Measurements from ENCODE around the gene SLC5A2. TPM values are rescaled to one million over a fixed set of nuclear protein-coding genes. Genes with fewer than 3 reads are reported as not detected.
A peak's percentile ranks its signal among the peaks of the same experiment; 100 is the strongest.

Gene SLC5A2
- total RNA-seq, 1 donor from 2014 or later, result not detected

DNA sequence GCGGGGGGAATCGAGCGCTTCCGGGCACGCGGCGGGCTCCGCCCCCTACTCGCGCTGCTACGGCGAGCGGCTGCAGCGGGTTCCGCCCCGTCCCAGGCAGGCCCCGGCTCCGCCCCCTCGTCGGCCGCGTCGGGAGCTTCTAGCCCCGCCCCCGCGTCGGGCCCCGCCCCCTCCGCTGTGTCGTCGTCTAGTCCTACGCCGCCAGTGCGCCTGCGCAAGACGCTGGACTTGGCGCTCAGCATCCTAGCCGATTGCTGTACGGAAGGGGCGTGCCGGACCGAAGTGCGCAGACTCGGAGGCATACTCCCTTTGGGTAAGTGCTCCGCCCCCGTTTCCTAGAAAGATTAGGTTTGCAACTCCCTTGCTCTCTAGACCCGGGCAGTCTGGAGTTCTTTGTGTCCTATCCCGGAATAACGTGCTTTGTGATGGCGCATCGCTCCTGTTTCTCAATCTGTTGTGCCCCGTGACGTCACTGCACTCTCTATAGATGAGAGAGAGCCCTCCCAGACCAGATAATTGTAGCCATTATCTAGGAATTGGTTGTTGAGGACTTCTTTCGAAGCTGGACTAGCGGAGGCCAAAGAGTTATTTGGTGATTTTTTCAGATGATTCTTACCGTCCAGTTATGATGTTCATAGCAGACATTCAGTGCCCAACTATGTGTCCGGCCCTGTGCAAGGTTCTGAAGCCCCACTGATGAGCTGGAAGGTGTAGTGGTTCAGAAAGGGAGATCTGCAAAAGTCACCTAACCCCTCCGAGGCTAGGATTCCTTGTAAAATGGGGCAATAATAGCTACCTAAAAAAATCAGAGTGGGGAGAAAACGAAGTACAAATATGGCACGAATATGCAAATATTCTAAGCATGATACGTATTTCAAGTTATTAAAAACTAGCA is 23.0 kb upstream of the SLC5A2 start:
- H3K4me1 ChIP-seq (ENCODE audit: control insufficient read depth in 3 of 3, insufficient read depth in 3 of 3, low read length in 3 of 3), result peaks cover 42 to 43% (median 42%) of the 10 kb centered on the region in 3 donors
- peak overlapping the region; percentile 95 to 99 (median 98) for H3K9ac ChIP-seq (ENCODE audit: low read depth in 1 of 3, low read length in 3 of 3)
- no peaks in the 10 kb centered on the region for H3K9me3 ChIP-seq (ENCODE audit: control insufficient read depth in 3 of 3, low read length in 3 of 3)
- peak overlapping the region; percentile 97 for H3K27ac ChIP-seq (ENCODE audit: low read depth, low read length)
- peak overlapping the region; percentile 88 to 97 (median 96) for H3K4me3 ChIP-seq (ENCODE audit: low read length in 3 of 3)
- H3K36me3 ChIP-seq (ENCODE audit: control insufficient read depth in 3 of 3, insufficient read depth in 3 of 3, low read length in 3 of 3), result peaks cover 22 to 26% (median 26%) of the 10 kb centered on the region in 3 donors
- H3K27me3 ChIP-seq (ENCODE audit: control insufficient read depth in 3 of 3, insufficient read depth in 3 of 3, low read length in 3 of 3), result no peaks in the 10 kb centered on the region

DNA sequence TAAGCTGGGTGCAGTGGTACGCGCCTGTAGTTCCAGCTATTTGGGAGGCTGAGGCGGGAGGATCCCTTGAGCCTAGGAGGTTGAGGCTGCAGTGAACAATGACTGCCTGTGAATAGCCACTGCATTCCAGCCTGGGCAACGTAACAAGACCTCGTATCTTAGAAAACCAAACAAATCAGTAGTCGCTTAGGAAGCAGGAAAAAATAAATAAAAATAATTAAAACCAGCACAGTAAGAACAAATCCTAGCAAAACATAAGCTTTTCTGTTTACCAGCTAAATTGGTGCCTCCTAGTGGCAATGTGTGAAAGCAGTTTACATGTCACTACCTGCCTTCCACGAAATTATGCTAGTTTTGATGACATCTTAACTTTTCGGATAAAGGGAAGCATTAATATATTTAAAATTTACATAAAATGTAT is 22.3 kb upstream of the SLC5A2 start:
- H3K4me1 ChIP-seq (ENCODE audit: control insufficient read depth in 3 of 3, insufficient read depth in 3 of 3, low read length in 3 of 3), result peaks cover 35 to 37% (median 36%) of the 10 kb centered on the region in 3 donors
- peak overlapping the region; percentile 62 to 83 (median 82) for H3K4me3 ChIP-seq (ENCODE audit: low read length in 3 of 3)
- H3K27me3 ChIP-seq (ENCODE audit: control insufficient read depth in 3 of 3, insufficient read depth in 3 of 3, low read length in 3 of 3), result no peaks in the 10 kb centered on the region
- H3K9ac ChIP-seq (ENCODE audit: low read depth in 1 of 3, low read length in 3 of 3), result peak overlapping the region in 2 of 3 donors; percentile 47 to 62
- H3K27ac ChIP-seq (ENCODE audit: low read depth, low read length), result peak overlapping the region; percentile 57
- no peaks in the 10 kb centered on the region for H3K9me3 ChIP-seq (ENCODE audit: control insufficient read depth in 3 of 3, low read length in 3 of 3)
- peaks cover 27 to 31% (median 29%) of the 10 kb centered on the region in 3 donors for H3K36me3 ChIP-seq (ENCODE audit: control insufficient read depth in 3 of 3, insufficient read depth in 3 of 3, low read length in 3 of 3)

DNA sequence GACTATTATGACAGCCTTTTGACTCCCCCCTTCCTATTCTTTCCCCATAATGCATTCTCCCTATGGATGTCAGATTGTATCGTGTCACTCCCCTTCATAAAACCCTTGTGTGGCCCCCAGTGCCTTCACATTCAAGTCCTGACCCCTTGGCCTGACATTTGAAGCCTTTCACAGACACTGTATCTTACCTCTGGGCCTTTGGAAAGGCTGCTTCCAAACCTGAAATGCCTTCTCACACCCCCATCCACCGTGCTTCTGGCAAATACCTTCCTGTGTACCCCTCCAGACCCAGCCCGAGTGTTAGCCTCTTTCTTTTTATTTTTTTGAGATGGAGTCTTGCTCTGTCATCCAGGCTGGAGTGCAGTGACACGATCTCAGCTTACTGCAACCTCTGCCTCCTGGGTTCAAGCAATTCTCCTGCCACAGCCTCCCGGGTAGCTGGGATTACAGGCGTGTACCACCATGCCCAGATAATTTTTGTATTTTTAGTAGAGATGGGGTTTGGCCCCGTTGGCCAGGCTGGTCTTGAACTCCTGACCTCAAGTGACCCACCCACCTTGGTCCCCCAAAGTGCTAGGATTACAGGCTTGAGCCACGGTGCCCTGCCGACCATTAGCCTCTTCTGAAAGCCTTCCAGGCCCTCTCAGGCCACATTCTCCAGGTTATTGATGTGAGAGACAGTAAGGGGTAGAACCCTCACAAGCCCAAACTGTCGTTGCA is 21.6 kb upstream of the SLC5A2 start:
- Histone ChIP-seq H3K4me1 (ENCODE audit: control insufficient read depth in 3 of 3, insufficient read depth in 3 of 3, low read length in 3 of 3) (peaks cover 29 to 31% (median 30%) of the 10 kb centered on the region in 3 donors), H3K9me3 (ENCODE audit: control insufficient read depth in 3 of 3, low read length in 3 of 3) (no peaks in the 10 kb centered on the region), H3K4me3 (ENCODE audit: low read length in 3 of 3) (no peak overlapping the region), H3K9ac (ENCODE audit: low read depth in 1 of 3, low read length in 3 of 3) (no peak overlapping the region), H3K27ac (ENCODE audit: low read depth, low read length) (no peak overlapping the region), H3K36me3 (ENCODE audit: control insufficient read depth in 3 of 3, insufficient read depth in 3 of 3, low read length in 3 of 3) (peaks cover 31 to 39% (median 37%) of the 10 kb centered on the region in 3 donors), H3K27me3 (ENCODE audit: control insufficient read depth in 3 of 3, insufficient read depth in 3 of 3, low read length in 3 of 3) (no peaks in the 10 kb centered on the region)

DNA sequence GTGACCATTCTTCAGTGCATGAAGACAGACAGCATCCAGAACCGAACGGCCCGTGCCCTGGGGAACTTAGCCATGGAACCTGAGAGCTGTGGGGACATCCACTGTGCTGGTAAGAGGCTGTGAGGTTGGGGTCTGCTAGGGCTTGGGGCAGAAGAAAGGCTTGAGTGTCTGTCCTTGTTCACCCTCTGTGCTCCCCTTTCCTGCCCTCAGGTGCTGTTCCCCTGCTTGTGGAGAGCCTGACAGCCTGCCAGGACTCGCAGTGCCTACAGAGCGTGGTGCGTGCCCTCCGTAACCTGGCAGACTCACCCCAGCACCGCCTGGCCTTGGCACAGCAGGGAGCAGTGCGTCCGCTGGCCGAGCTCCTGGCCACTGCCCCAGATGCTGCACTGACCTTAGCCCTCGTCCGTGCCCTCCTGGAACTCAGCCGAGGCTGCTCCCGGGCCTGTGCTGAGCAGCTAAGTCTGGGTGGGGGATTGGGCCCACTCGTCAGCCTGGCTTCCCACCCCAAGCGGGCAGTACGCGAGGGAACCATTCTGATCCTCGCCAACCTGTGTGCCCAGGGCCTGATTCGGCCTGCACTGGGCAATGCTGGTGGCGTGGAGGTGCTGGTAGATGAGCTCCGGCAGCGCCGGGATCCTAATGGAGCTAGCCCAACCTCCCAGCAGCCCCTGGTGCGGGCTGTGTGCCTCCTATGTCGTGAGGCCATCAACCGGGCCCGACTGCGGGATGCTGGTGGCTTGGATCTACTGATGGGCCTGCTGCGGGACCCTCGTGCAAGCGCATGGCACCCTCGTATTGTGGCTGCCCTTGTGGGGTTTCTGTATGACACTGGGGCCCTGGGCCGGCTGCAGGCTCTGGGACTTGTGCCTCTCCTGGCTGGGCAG is 20.8 kb upstream of the SLC5A2 start:
- H3K36me3 ChIP-seq (ENCODE audit: control insufficient read depth in 3 of 3, insufficient read depth in 3 of 3, low read length in 3 of 3), result peaks cover 38 to 45% (median 45%) of the 10 kb centered on the region in 3 donors
- H3K9me3 ChIP-seq (ENCODE audit: control insufficient read depth in 3 of 3, low read length in 3 of 3), result no peaks in the 10 kb centered on the region
- no peaks in the 10 kb centered on the region for H3K27me3 ChIP-seq (ENCODE audit: control insufficient read depth in 3 of 3, insufficient read depth in 3 of 3, low read length in 3 of 3)

DNA sequence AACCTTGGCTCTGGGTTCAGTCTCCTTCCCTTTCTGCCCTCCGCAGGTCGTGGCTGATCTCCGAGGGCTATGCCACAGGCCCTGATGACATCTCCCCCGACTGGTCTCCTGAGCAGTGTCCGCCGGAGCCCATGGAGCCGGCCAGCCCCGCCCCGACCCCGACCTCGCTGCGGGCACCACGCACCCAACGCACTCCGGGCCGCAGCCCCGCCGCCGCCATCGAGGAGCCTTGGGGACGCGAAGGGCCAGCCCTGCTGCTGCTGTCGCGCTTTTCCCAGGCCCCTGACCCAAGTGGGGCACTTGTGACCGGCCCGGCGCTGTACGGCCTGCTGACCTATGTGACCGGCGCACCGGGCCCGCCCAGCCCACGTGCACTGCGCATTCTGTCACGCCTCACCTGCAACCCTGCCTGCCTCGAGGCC is 18.6 kb upstream of the SLC5A2 start:
- H3K4me1 ChIP-seq (ENCODE audit: control insufficient read depth in 3 of 3, insufficient read depth in 3 of 3, low read length in 3 of 3), result peaks cover 8 to 9% (median 9%) of the 10 kb centered on the region in 3 donors
- H3K4me3 ChIP-seq (ENCODE audit: low read length in 3 of 3), result no peak overlapping the region
- no peak overlapping the region for H3K9ac ChIP-seq (ENCODE audit: low read depth in 1 of 3, low read length in 3 of 3)
- H3K9me3 ChIP-seq (ENCODE audit: control insufficient read depth in 3 of 3, low read length in 3 of 3), result no peaks in the 10 kb centered on the region
- H3K27ac ChIP-seq (ENCODE audit: low read depth, low read length), result no peak overlapping the region
- H3K27me3 ChIP-seq (ENCODE audit: control insufficient read depth in 3 of 3, insufficient read depth in 3 of 3, low read length in 3 of 3), result no peaks in the 10 kb centered on the region
- peaks cover 39 to 48% (median 44%) of the 10 kb centered on the region in 3 donors for H3K36me3 ChIP-seq (ENCODE audit: control insufficient read depth in 3 of 3, insufficient read depth in 3 of 3, low read length in 3 of 3)

More for the DNA sequence above, 20.8 kb upstream of the SLC5A2 start:
- Histone ChIP-seq H3K4me3 (ENCODE audit: low read length in 3 of 3) (no peak overlapping the region), H3K9ac (ENCODE audit: low read depth in 1 of 3, low read length in 3 of 3) (no peak overlapping the region), H3K27ac (ENCODE audit: low read depth, low read length) (no peak overlapping the region), H3K4me1 (ENCODE audit: control insufficient read depth in 3 of 3, insufficient read depth in 3 of 3, low read length in 3 of 3) (peaks cover 21 to 23% (median 22%) of the 10 kb centered on the region in 3 donors)

DNA sequence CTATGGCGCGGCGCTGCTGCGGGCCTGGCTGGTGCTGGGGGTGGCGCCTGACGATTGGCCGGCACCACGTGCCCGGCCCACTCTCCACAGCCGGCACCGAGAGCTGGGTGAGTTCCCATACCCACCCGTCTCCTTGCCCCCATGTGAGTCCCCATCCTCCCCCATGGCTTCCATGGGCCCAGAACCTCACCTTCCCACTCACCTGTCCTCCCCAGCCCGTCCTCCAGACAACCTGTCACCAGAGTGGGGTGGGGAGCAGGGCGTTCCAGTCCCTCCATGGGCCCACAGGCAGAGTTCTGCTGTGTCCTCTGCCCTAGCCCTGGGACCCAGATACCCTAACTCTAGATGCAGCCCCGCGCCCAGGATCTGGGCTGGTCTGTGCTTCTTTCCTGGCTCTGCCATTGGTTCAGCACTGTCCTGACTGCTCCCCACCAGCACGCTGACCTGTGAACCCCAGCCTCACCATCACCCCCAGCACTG is 18.1 kb upstream of the SLC5A2 start:
- Histone ChIP-seq H3K27me3 (ENCODE audit: control insufficient read depth in 3 of 3, insufficient read depth in 3 of 3, low read length in 3 of 3) (no peaks in the 10 kb centered on the region), H3K27ac (ENCODE audit: low read depth, low read length) (no peak overlapping the region), H3K36me3 (ENCODE audit: control insufficient read depth in 3 of 3, insufficient read depth in 3 of 3, low read length in 3 of 3) (peaks cover 39 to 48% (median 44%) of the 10 kb centered on the region in 3 donors), H3K9ac (ENCODE audit: low read depth in 1 of 3, low read length in 3 of 3) (no peak overlapping the region), H3K4me1 (ENCODE audit: control insufficient read depth in 3 of 3, insufficient read depth in 3 of 3, low read length in 3 of 3) (peaks cover 8 to 9% (median 9%) of the 10 kb centered on the region in 3 donors), H3K9me3 (ENCODE audit: control insufficient read depth in 3 of 3, low read length in 3 of 3) (no peaks in the 10 kb centered on the region), H3K4me3 (ENCODE audit: low read length in 3 of 3) (no peak overlapping the region)

DNA sequence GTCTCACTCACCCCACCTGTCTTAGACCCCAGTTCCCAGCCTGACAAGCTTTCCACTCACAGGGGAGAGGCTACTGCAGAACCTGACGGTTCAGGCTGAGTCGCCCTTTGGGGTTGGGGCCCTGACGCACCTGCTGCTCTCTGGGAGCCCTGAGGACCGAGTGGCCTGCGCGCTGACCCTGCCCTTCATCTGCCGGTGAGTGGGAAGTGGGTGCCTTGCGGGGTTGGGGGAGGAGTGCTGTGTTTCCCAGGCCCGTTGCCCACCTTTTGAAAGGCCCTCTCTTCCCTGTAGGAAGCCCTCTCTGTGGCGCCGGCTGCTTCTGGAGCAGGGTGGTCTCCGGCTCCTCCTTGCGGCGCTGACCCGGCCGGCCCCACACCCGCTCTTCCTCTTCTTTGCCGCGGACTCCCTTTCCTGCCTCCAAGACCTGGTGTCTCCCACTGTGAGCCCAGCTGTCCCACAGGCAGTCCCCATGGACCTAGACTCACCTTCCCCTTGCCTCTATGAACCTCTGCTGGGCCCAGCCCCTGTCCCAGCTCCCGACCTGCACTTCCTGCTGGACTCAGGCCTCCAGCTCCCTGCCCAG is 17.0 kb upstream of the SLC5A2 start:
- H3K4me1 ChIP-seq (ENCODE audit: control insufficient read depth in 3 of 3, insufficient read depth in 3 of 3, low read length in 3 of 3), result peaks cover 0 to under 1% (median 0%) of the 10 kb centered on the region in 3 donors
- peak overlapping the region; percentile 40 for H3K27ac ChIP-seq (ENCODE audit: low read depth, low read length)
- H3K4me3 ChIP-seq (ENCODE audit: low read length in 3 of 3), result no peak overlapping the region
- no peaks in the 10 kb centered on the region for H3K9me3 ChIP-seq (ENCODE audit: control insufficient read depth in 3 of 3, low read length in 3 of 3)
- no peaks in the 10 kb centered on the region for H3K27me3 ChIP-seq (ENCODE audit: control insufficient read depth in 3 of 3, insufficient read depth in 3 of 3, low read length in 3 of 3)
- H3K36me3 ChIP-seq (ENCODE audit: control insufficient read depth in 3 of 3, insufficient read depth in 3 of 3, low read length in 3 of 3), result peaks cover 39 to 48% (median 44%) of the 10 kb centered on the region in 3 donors
- H3K9ac ChIP-seq (ENCODE audit: low read depth in 1 of 3, low read length in 3 of 3), result no peak overlapping the region

DNA sequence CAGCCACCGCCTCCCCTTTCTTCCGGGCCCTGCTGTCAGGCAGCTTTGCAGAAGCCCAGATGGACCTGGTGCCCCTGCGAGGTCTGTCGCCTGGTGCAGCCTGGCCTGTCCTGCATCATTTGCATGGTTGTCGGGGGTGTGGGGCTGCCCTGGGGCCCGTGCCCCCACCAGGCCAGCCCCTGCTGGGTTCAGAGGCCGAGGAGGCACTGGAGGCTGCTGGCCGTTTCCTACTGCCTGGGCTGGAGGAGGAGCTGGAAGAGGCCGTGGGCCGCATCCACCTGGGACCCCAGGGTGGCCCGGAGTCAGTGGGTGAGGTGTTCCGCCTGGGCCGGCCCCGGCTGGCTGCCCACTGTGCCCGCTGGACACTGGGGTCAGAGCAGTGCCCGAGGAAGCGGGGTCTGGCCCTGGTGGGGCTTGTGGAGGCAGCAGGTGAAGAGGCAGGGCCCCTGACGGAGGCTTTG is 16.5 kb upstream of the SLC5A2 start:
- Histone ChIP-seq H3K36me3 (ENCODE audit: control insufficient read depth in 3 of 3, insufficient read depth in 3 of 3, low read length in 3 of 3) (peaks cover 39 to 48% (median 44%) of the 10 kb centered on the region in 3 donors), H3K9ac (ENCODE audit: low read depth in 1 of 3, low read length in 3 of 3) (no peak overlapping the region), H3K27ac (ENCODE audit: low read depth, low read length) (peak overlapping the region; percentile 40), H3K4me3 (ENCODE audit: low read length in 3 of 3) (no peak overlapping the region), H3K4me1 (ENCODE audit: control insufficient read depth in 3 of 3, insufficient read depth in 3 of 3, low read length in 3 of 3) (peaks cover 4 to 6% (median 5%) of the 10 kb centered on the region in 3 donors), H3K27me3 (ENCODE audit: control insufficient read depth in 3 of 3, insufficient read depth in 3 of 3, low read length in 3 of 3) (no peaks in the 10 kb centered on the region), H3K9me3 (ENCODE audit: control insufficient read depth in 3 of 3, low read length in 3 of 3) (no peaks in the 10 kb centered on the region)

Measured in skeletal muscle tissue (tissue), 4 donors.